HCT116 (cell line): ENCODE results near the gene BACE1.

Experiments
- CBX3 ChIP-seq: IDR thresholded peaks from 2 replicates; pipeline ENCODE4 v1.6.1; 2012; ENCODE audit warnings: low read depth
- CEBPB ChIP-seq: IDR thresholded peaks from 2 replicates; pipeline ENCODE4 v1.6.1; 2012; ENCODE audit warnings: low read depth
- EZH2 ChIP-seq: fragments of 200-600 bp; sonication (generic); IDR thresholded peaks from 2 replicates; pipeline ENCODE4 v1.6.1; 2017; ENCODE audit warnings: antibody characterized with exemption, mixed run types
- FOSL1 ChIP-seq: IDR thresholded peaks from 2 replicates; pipeline ENCODE4 v1.6.1; 2012; ENCODE audit warnings: low read depth
- POLR2A ChIP-seq: IDR thresholded peaks from 2 replicates; pipeline ENCODE4 v1.7.0; 2011; ENCODE audit warnings: borderline replicate concordance; ENCODE audit not compliant: insufficient read depth, insufficient read length; ENCODE audit errors: extremely low read depth
- POLR2AphosphoS5 ChIP-seq: IDR thresholded peaks from 2 replicates; pipeline ENCODE4 v1.6.1; 2011; ENCODE audit warnings: mild to moderate bottlenecking, low read depth, low read length, moderate library complexity
- RAD21 ChIP-seq: IDR thresholded peaks from 2 replicates; pipeline ENCODE4 v1.6.1; 2012; ENCODE audit warnings: low read depth, mild to moderate bottlenecking
- SP1 ChIP-seq: IDR thresholded peaks from 2 replicates; pipeline ENCODE4 v1.6.1; 2012; ENCODE audit warnings: low read depth
- YY1 ChIP-seq: IDR thresholded peaks from 2 replicates; pipeline ENCODE4 v1.6.1; 2011; ENCODE audit warnings: low read length, low read depth, moderate library complexity, mild to moderate bottlenecking; ENCODE audit not compliant: insufficient replicate concordance; ENCODE audit errors: extremely low read depth
- TF ChIP-seq, protein P1 (sequence below), 3 experiments: fragments of 200-600 bp in 1 of 3; sonication (generic) in 1 of 3; IDR thresholded peaks in 2 of 3; conservative IDR thresholded peaks in 1 of 3; 2 replicates each; pipeline ENCODE4 v1.5.1; 2012 to 2017; ENCODE audit warnings: low read depth in 2 of 3, low read length in 2 of 3, antibody characterized with exemption in 1 of 3, borderline replicate concordance in 1 of 3, control low read depth in 1 of 3, mild to moderate bottlenecking in 1 of 3, mixed read lengths in 1 of 3, mixed run types in 1 of 3, moderate library complexity in 1 of 3; ENCODE audit not compliant: insufficient read depth in 1 of 3
- TF ChIP-seq, protein P2 (sequence below): IDR thresholded peaks from 2 replicates; pipeline ENCODE4 v1.6.1; 2012
- TF ChIP-seq, protein P3 (sequence below): IDR thresholded peaks from 2 replicates; pipeline ENCODE4 v1.6.1; 2012; ENCODE audit warnings: low read depth
- TF ChIP-seq, protein P4 (sequence below): IDR thresholded peaks from 2 replicates; pipeline ENCODE4 v1.6.1; 2012

DNA sequence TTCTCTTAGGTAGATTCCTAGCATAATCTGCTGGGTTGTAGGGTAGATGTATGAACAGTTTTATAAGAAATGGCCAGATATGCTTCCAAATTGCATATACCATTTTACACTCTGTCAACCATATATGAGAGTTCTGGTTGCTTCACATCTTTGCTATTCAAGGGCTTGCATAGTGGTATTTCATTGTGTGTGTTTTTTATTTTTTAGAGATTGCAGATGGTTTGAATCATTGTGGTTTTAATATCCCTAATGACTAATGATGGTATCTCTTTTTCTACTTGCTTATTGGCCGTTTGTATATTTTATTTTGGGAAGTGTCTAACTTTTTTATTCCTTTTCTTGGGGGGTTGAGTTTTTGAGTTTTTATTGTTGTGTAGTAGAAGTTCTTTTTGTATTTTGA is 56.6 kb downstream of the BACE1 start:
- TF ChIP-seq, protein P1, sequence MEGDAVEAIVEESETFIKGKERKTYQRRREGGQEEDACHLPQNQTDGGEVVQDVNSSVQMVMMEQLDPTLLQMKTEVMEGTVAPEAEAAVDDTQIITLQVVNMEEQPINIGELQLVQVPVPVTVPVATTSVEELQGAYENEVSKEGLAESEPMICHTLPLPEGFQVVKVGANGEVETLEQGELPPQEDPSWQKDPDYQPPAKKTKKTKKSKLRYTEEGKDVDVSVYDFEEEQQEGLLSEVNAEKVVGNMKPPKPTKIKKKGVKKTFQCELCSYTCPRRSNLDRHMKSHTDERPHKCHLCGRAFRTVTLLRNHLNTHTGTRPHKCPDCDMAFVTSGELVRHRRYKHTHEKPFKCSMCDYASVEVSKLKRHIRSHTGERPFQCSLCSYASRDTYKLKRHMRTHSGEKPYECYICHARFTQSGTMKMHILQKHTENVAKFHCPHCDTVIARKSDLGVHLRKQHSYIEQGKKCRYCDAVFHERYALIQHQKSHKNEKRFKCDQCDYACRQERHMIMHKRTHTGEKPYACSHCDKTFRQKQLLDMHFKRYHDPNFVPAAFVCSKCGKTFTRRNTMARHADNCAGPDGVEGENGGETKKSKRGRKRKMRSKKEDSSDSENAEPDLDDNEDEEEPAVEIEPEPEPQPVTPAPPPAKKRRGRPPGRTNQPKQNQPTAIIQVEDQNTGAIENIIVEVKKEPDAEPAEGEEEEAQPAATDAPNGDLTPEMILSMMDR (IDR thresholded peaks at IDR 0.05 in 2 of 3, conservative IDR thresholded peaks at IDR 0.05 in 1 of 3; ENCODE audit: borderline replicate concordance in 1 of 3, insufficient read depth in 1 of 3, low read depth in 2 of 3, low read length in 2 of 3) = no peak
- TF ChIP-seq POLR2AphosphoS5 (no peak), RAD21 (no peak), EZH2 (no peak), CEBPB (no peak), POLR2A (no peak), YY1 (no peak), SP1 (no peak), CBX3 (no peak), FOSL1 (no peak)
- TF ChIP-seq, protein P2, sequence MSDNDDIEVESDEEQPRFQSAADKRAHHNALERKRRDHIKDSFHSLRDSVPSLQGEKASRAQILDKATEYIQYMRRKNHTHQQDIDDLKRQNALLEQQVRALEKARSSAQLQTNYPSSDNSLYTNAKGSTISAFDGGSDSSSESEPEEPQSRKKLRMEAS = no peak
- TF ChIP-seq, protein P3, sequence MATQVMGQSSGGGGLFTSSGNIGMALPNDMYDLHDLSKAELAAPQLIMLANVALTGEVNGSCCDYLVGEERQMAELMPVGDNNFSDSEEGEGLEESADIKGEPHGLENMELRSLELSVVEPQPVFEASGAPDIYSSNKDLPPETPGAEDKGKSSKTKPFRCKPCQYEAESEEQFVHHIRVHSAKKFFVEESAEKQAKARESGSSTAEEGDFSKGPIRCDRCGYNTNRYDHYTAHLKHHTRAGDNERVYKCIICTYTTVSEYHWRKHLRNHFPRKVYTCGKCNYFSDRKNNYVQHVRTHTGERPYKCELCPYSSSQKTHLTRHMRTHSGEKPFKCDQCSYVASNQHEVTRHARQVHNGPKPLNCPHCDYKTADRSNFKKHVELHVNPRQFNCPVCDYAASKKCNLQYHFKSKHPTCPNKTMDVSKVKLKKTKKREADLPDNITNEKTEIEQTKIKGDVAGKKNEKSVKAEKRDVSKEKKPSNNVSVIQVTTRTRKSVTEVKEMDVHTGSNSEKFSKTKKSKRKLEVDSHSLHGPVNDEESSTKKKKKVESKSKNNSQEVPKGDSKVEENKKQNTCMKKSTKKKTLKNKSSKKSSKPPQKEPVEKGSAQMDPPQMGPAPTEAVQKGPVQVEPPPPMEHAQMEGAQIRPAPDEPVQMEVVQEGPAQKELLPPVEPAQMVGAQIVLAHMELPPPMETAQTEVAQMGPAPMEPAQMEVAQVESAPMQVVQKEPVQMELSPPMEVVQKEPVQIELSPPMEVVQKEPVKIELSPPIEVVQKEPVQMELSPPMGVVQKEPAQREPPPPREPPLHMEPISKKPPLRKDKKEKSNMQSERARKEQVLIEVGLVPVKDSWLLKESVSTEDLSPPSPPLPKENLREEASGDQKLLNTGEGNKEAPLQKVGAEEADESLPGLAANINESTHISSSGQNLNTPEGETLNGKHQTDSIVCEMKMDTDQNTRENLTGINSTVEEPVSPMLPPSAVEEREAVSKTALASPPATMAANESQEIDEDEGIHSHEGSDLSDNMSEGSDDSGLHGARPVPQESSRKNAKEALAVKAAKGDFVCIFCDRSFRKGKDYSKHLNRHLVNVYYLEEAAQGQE = no peak
- TF ChIP-seq, protein P4, sequence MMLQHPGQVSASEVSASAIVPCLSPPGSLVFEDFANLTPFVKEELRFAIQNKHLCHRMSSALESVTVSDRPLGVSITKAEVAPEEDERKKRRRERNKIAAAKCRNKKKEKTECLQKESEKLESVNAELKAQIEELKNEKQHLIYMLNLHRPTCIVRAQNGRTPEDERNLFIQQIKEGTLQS = no peak
